ENCODE measurements around the gene C9orf78. TPM values are rescaled to one million over a fixed set of nuclear protein-coding genes. Genes with fewer than 3 reads are reported as not detected.
A peak's percentile ranks its signal among the peaks of the same experiment; 100 is the strongest.

C9orf78 gene
- total RNA-seq, 1 donor from 2014 or later = 34.6 TPM

DNA sequence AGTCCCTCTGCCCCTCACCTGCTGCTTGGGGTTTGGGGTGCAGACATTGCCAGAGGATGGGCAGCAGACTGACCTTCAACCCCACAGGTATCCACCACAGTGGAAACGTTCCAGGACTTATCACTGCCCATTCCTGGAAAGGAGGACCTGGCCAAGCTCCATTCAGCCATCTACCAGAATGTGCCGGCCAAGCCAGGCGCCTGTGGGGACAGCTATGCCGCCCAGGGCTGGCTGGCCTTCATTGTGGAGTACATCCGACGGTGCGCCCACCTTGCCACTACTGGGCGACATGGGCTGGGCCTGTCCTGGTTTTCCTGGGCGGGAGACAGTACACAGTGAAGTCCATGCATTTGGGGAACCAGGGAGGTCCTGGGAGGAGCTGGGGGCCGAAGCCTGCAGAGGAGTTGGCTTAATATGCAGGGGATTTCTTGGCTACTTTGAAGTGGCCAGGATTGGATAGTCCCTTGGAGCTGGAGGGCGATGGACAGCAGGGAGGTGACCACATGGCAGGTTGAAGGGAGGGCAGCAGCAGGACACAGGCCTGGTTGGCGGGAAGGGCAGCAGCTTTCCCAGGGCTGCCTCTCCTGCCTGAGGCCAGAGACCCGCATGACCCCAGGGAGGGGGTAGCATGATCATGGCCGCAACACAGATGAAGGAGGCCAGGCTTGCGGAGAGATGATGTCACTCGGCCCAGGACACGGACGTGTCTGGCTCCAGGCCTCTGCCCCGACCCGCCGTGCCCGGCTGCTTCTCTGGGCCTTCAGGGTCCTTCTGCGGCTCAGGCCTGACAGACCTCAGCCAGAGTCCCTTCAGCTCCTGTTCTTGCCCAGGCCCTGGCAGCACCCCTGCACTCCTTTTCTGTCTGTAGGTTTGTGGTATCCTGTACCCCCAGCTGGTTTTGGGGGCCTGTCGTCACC is 34.8 kb upstream of the C9orf78 start:
- Mint-ChIP-seq H3K4me3 (no peak overlapping the region), H3K27me3 (ENCODE audit: low read depth) (no peaks in the 10 kb centered on the region), H3K36me3 (ENCODE audit: low read depth) (peaks cover 2% of the 10 kb centered on the region), H3K27ac (ENCODE audit: unreplicated experiment) (no peak overlapping the region), H3K4me1 (peaks cover 11% of the 10 kb centered on the region), H3K9me3 (no peaks in the 10 kb centered on the region)
- no peak for DNase-seq (ENCODE audit: low read depth, low spot score)
- TF ChIP-seq, protein P1, sequence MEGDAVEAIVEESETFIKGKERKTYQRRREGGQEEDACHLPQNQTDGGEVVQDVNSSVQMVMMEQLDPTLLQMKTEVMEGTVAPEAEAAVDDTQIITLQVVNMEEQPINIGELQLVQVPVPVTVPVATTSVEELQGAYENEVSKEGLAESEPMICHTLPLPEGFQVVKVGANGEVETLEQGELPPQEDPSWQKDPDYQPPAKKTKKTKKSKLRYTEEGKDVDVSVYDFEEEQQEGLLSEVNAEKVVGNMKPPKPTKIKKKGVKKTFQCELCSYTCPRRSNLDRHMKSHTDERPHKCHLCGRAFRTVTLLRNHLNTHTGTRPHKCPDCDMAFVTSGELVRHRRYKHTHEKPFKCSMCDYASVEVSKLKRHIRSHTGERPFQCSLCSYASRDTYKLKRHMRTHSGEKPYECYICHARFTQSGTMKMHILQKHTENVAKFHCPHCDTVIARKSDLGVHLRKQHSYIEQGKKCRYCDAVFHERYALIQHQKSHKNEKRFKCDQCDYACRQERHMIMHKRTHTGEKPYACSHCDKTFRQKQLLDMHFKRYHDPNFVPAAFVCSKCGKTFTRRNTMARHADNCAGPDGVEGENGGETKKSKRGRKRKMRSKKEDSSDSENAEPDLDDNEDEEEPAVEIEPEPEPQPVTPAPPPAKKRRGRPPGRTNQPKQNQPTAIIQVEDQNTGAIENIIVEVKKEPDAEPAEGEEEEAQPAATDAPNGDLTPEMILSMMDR (conservative IDR thresholded peaks at IDR 0.05) = no peak

DNA sequence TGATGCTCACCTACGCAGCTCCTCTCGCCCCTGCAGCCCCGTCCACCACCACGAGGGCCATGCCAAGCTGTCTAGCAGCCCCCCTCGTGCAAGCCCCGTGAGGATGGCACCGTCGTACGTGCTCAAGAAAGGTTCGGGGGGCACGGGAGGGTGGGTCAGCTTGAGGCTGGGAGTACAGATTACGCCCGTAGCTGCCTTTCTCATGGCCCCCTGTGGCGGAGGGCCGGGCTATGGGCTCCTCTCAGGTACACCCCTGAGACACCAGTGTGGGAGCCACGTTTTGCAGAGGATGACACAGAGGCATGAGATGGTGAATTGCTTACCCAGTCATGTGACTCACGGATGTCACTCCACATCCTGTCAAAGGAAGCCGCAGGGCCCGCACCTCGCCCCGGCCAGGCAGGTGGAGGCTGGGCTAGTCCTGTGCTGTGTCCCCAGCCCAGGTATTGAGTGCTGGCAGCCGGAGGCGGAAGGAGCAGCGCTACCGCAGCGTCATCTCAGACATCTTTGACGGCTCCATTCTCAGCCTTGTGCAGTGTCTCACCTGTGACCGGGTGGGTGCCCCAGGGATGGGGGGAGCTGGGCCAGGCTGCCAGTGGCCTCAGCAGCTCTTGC is 33.9 kb upstream of the C9orf78 start:
- Mint-ChIP-seq H3K4me3 (no peak overlapping the region), H3K27ac (ENCODE audit: unreplicated experiment) (no peak overlapping the region), H3K27me3 (ENCODE audit: low read depth) (no peaks in the 10 kb centered on the region), H3K36me3 (ENCODE audit: low read depth) (peaks cover 2% of the 10 kb centered on the region), H3K9me3 (no peaks in the 10 kb centered on the region), H3K4me1 (peaks cover 11% of the 10 kb centered on the region)
- TF ChIP-seq, protein P1 (conservative IDR thresholded peaks at IDR 0.05) = no peak
- no peak for DNase-seq (ENCODE audit: low read depth, low spot score)

DNA sequence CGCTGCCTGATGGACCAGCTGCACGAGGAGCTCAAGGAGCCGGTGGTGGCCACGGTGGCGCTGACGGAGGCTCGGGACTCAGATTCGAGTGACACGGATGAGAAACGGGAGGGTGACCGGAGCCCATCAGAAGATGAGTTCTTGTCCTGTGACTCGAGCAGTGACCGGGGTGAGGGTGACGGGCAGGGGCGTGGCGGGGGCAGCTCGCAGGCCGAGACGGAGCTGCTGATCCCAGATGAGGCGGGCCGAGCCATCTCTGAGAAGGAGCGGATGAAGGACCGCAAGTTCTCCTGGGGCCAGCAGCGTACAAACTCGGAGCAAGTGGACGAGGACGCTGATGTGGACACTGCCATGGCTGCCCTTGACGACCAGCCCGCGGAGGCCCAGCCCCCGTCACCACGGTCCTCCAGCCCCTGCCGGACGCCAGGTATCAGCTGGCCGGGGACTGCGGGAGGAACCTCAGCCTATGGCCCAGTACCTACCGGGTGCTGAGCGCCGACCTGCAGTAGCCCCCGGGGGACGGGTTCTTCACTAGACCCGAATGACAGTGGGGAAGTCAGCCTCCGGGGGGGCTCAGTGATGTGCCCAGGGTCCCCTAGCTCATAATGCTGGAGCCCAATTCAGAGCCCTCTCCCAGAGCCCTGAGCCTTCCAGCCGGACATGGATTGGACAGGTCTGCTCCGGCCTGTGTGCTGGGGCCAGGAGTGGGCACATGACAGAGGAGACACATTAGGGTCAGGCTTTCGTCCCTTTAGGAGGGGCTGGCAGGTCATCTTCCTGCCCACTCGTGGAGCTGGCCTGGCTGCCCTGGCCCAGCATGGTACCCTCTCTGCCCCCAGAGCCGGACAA is 33.2 kb upstream of the C9orf78 start:
- H3K27me3 Mint-ChIP-seq (ENCODE audit: low read depth) = no peaks in the 10 kb centered on the region
- DNase-seq (ENCODE audit: low read depth, low spot score) = no peak
- H3K36me3 Mint-ChIP-seq (ENCODE audit: low read depth) = peaks cover 7% of the 10 kb centered on the region
- no peak overlapping the region for H3K4me3 Mint-ChIP-seq
- H3K9me3 Mint-ChIP-seq = no peaks in the 10 kb centered on the region
- peaks cover 11% of the 10 kb centered on the region for H3K4me1 Mint-ChIP-seq
- no peak overlapping the region for H3K27ac Mint-ChIP-seq (ENCODE audit: unreplicated experiment)
- TF ChIP-seq, protein P1 (conservative IDR thresholded peaks at IDR 0.05) = no peak

DNA sequence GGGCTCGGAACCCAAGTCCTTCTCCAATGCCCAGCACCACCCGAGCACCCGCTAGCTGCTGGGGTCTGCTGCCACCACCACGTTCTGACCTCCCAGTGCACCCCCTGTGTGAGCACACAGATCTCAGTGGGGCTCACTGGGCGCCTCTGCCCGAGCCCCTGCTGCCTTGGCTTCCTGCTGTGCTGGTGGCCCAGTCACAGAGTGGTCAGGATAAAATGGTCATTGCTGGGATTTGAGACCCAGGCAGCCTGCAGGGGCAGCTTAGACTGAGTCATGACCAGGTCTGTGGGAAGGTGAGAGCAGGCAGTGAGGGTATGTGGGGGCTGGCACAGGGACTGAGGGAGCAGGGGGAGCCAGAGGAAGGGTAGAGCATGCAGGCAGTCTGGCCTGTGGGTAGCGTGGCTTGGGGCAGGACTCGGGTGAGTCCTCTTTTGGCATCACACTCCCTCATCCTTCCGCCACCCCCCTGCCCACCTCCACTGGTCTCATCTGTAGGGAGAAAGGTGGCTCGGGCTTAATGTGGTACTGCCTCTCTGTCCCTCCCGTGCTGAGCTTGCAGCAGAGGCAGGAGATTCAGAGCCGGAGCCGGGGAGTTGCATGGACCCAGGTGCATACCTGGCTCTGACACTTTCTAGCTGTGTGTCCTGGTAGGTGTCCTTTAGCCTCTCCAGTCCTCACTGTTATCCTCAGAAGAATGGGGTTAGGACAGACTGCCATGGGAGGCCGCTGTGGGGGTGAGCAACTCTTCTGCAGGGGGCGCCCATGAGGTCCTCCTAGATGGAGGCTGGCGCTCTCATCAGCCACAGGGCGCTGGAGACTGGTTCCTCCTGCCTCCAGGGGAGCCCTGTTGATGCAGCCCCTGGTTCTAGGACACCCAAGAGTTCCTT is 32.3 kb upstream of the C9orf78 start:
- H3K9me3 Mint-ChIP-seq = no peaks in the 10 kb centered on the region
- peaks cover 11% of the 10 kb centered on the region for H3K4me1 Mint-ChIP-seq
- no peak for DNase-seq (ENCODE audit: low read depth, low spot score)
- H3K36me3 Mint-ChIP-seq (ENCODE audit: low read depth) = peaks cover 7% of the 10 kb centered on the region
- no peaks in the 10 kb centered on the region for H3K27me3 Mint-ChIP-seq (ENCODE audit: low read depth)
- no peak overlapping the region for H3K4me3 Mint-ChIP-seq
- H3K27ac Mint-ChIP-seq (ENCODE audit: unreplicated experiment) = peak overlapping the region; percentile 57
- TF ChIP-seq, protein P1 (conservative IDR thresholded peaks at IDR 0.05) = no peak
